Esophagus squamous epithelium (tissue), 4 donors: ENCODE measurements around the gene ZNF772.

Source experiments
- CTCF ChIP-seq, 6 experiments: fragments of 450-650 bp in 4 of 6; fragments of 200-600 bp in 2 of 6; sonication (generic) in 2 of 6; IDR thresholded peaks; one replicate each; pipeline ENCODE4 v1.5.1; 2016 to 2019; ENCODE audit warnings: antibody characterized with exemption in 6 of 6, mild to moderate bottlenecking in 4 of 6, moderate library complexity in 4 of 6
- POLR2A ChIP-seq, 4 donors: fragments of 450-650 bp; IDR thresholded peaks; one replicate each; pipeline ENCODE4 v1.6.1; 2017; ENCODE audit warnings: antibody characterized with exemption in 4 of 4, mild to moderate bottlenecking in 4 of 4, moderate library complexity in 3 of 4

- TF ChIP-seq CTCF (IDR thresholded peaks at IDR 0.05) (no peak), POLR2A (IDR thresholded peaks at IDR 0.05) (no peak)
These were observed 40.9 kb downstream of the ZNF772 start for GRCh38 chr19:57436417-57436816.
